ENCODE results near the gene TAAR2. TPM values are rescaled to one million over a fixed set of nuclear protein-coding genes. Genes with fewer than 3 reads are reported as not detected.

The TAAR2 gene
- total RNA-seq, 1 experiment from 2014 or later: not detected

GRCh38 chr6:132598473-132598872, 25.6 kb downstream of the TAAR2 start:
- intact Hi-C loops (cut with micrococcal nuclease; ENCODE audit: unreplicated experiment): loop anchor here (1.0 to 10.0 kb wide), 4 partner anchors 14 to 119 kb away; partner anchors contain the start of gene TAAR9
- no TSS peak for BruUV-seq (replicated peaks)

GRCh38 chr6:132596201-132596600, 27.9 kb downstream of the TAAR2 start:
- peaks cover 6% of the 10 kb centered on the region; the same call in 1 of the 2 replicates for H3K4me1 ChIP-seq
- no peak for DNase-seq
- H3K27ac Mint-ChIP-seq (ENCODE audit: unreplicated experiment): no peak overlapping the region
- no peaks in the 10 kb centered on the region for H3K9me3 ChIP-seq
- no peak for TF ChIP-seq CTCF (IDR thresholded peaks at IDR 0.05; ENCODE audit: insufficient read depth in 1 of 2, low read depth in 1 of 2, low read length in 1 of 2, severe bottlenecking in 1 of 2, unreplicated experiment in 1 of 2)
- no peaks in the 10 kb centered on the region for H3K36me3 ChIP-seq (ENCODE audit: control insufficient read depth, insufficient read depth, low read length)
- H3K27me3 Mint-ChIP-seq (ENCODE audit: insufficient read depth, unreplicated experiment): no peaks in the 10 kb centered on the region
- no TSS peak for BruUV-seq (replicated peaks)
- CTCF ChIA-PET: no interaction called here
- no peaks in the 10 kb centered on the region for H3K9me3 Mint-ChIP-seq (ENCODE audit: unreplicated experiment)
- H3K4me3 Mint-ChIP-seq (ENCODE audit: unreplicated experiment): no peak overlapping the region
- H3K4me1 Mint-ChIP-seq (ENCODE audit: low read depth, unreplicated experiment): peaks cover 7% of the 10 kb centered on the region
- H3K4me3 ChIP-seq (ENCODE audit: low read depth, low read length): no peak overlapping the region
- intact Hi-C loops (cut with micrococcal nuclease; ENCODE audit: unreplicated experiment): loop anchor here (5.0 to 10.0 kb wide), 2 partner anchors 61 to 121 kb away; partner anchors contain the start of gene TAAR9
- no peaks in the 10 kb centered on the region for H3K27me3 ChIP-seq (replicated peaks; ENCODE audit: control insufficient read depth, insufficient read depth, low read length)
- POLR2A ChIA-PET: no interaction called here
- no peaks in the 10 kb centered on the region for H3K36me3 Mint-ChIP-seq (ENCODE audit: insufficient read depth, unreplicated experiment)

More at GRCh38 chr6:132598473-132598872, 25.6 kb downstream of the TAAR2 start:
- peak; percentile 56 to 59 for DNase-seq
- no peaks in the 10 kb centered on the region for H3K36me3 ChIP-seq (ENCODE audit: control insufficient read depth, insufficient read depth, low read length)
- no peaks in the 10 kb centered on the region for H3K9me3 ChIP-seq
- ChIA-PET CTCF (interaction anchor here (0.6 to 1.0 kb wide), 2 partner anchors 117 to 1034 kb away, joined by 3 to 5 read pairs; no protein-coding TSS in a partner anchor), POLR2A (no interaction called here)
- H3K27me3 ChIP-seq (replicated peaks; ENCODE audit: control insufficient read depth, insufficient read depth, low read length): no peaks in the 10 kb centered on the region
- H3K27me3 Mint-ChIP-seq (ENCODE audit: insufficient read depth, unreplicated experiment): no peaks in the 10 kb centered on the region
- H3K4me3 Mint-ChIP-seq (ENCODE audit: unreplicated experiment): no peak overlapping the region
- no peak overlapping the region for H3K4me3 ChIP-seq (ENCODE audit: low read depth, low read length)
- H3K4me1 ChIP-seq: peaks cover 6% of the 10 kb centered on the region; the same call in 1 of the 2 replicates
- peak; percentile 35 to 38 for TF ChIP-seq CTCF (IDR thresholded peaks at IDR 0.05; ENCODE audit: insufficient read depth in 1 of 2, low read depth in 1 of 2, low read length in 1 of 2, severe bottlenecking in 1 of 2, unreplicated experiment in 1 of 2)
- H3K4me1 Mint-ChIP-seq (ENCODE audit: low read depth, unreplicated experiment): peaks cover 7% of the 10 kb centered on the region
- no peaks in the 10 kb centered on the region for H3K9me3 Mint-ChIP-seq (ENCODE audit: unreplicated experiment)
- no peak overlapping the region for H3K27ac Mint-ChIP-seq (ENCODE audit: unreplicated experiment)
- H3K36me3 Mint-ChIP-seq (ENCODE audit: insufficient read depth, unreplicated experiment): no peaks in the 10 kb centered on the region

GRCh38 chr6:132592855-132593254, 31.2 kb downstream of the TAAR2 start:
- intact Hi-C loops (cut with micrococcal nuclease; ENCODE audit: unreplicated experiment): loop anchor here (10.0 kb wide), 1 partner anchor 58 kb away; the partner anchor contains the start of gene TAAR9
- no peak for TF ChIP-seq CTCF (IDR thresholded peaks at IDR 0.05; ENCODE audit: insufficient read depth in 1 of 2, low read depth in 1 of 2, low read length in 1 of 2, severe bottlenecking in 1 of 2, unreplicated experiment in 1 of 2)
- H3K9me3 ChIP-seq: no peaks in the 10 kb centered on the region
- BruUV-seq (replicated peaks): no TSS peak
- no peak overlapping the region for H3K4me3 ChIP-seq (ENCODE audit: low read depth, low read length)
- H3K36me3 ChIP-seq (ENCODE audit: control insufficient read depth, insufficient read depth, low read length): no peaks in the 10 kb centered on the region
- H3K9me3 Mint-ChIP-seq (ENCODE audit: unreplicated experiment): no peaks in the 10 kb centered on the region
- H3K27me3 Mint-ChIP-seq (ENCODE audit: insufficient read depth, unreplicated experiment): no peaks in the 10 kb centered on the region
- no peaks in the 10 kb centered on the region for H3K27me3 ChIP-seq (replicated peaks; ENCODE audit: control insufficient read depth, insufficient read depth, low read length)
- H3K36me3 Mint-ChIP-seq (ENCODE audit: insufficient read depth, unreplicated experiment): no peaks in the 10 kb centered on the region
- ChIA-PET CTCF (no interaction called here), POLR2A (no interaction called here)
- no peak for DNase-seq
- no peak overlapping the region for H3K27ac Mint-ChIP-seq (ENCODE audit: unreplicated experiment)
- H3K4me1 Mint-ChIP-seq (ENCODE audit: low read depth, unreplicated experiment): no peaks in the 10 kb centered on the region
- H3K4me3 Mint-ChIP-seq (ENCODE audit: unreplicated experiment): no peak overlapping the region
- H3K4me1 ChIP-seq: no peaks in the 10 kb centered on the region
